ENCODE results near the gene ZC3H12A. TPM values are rescaled to one million over a fixed set of nuclear protein-coding genes. Genes with fewer than 3 reads are reported as not detected.
"Not testable (repeated sequence)": the region's sequence is repeated elsewhere in the genome, so short reads cannot be mapped to it uniquely, and the experiment has no call there.

The ZC3H12A gene
- total RNA-seq, 4 donors from 2014 or later = 36.0 to 42.9 (median 39.0) TPM

DNA sequence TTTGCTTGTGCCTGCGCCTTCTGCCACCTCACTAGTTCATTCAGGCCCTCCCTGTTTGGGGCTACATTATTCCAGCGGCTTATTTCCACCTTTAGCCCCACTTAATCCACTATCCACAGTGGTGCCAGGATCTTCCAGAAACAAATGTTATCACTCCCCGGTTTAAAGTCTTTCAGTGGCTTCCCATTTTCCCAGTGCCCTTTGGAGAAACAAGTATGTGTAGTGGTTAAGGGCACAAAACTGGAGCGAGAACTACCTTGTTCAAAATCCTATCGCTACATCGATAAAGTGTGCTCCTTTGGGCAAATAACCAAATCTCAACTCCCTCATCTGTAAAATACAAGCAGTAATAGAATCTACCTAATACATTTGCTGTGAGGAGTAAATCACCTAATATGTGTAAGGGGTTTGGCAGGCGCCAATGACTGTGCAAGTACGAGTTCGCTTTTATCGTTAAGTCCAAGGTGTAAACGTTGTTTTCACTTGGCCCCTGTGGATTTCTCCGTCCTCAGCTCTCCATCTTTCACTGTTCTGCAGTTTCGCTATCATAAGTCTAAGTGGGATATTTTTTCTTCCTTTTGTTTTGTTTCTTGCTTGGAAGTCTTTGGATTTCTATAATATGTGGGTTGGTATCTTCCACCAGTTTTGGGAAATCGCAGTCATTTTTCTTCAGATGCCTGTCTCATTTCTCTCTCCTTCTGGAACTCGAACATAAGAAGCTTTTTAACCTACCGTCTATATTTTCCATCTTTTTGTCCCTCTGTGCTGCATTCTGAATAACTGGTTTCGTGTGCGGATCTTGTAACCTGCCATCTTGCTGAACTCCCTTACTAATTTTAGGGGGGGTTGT is 41.0 kb downstream of the ZC3H12A start:
- TF ChIP-seq POLR2A (IDR thresholded peaks at IDR 0.05) = no peak
- TF ChIP-seq, protein P1, sequence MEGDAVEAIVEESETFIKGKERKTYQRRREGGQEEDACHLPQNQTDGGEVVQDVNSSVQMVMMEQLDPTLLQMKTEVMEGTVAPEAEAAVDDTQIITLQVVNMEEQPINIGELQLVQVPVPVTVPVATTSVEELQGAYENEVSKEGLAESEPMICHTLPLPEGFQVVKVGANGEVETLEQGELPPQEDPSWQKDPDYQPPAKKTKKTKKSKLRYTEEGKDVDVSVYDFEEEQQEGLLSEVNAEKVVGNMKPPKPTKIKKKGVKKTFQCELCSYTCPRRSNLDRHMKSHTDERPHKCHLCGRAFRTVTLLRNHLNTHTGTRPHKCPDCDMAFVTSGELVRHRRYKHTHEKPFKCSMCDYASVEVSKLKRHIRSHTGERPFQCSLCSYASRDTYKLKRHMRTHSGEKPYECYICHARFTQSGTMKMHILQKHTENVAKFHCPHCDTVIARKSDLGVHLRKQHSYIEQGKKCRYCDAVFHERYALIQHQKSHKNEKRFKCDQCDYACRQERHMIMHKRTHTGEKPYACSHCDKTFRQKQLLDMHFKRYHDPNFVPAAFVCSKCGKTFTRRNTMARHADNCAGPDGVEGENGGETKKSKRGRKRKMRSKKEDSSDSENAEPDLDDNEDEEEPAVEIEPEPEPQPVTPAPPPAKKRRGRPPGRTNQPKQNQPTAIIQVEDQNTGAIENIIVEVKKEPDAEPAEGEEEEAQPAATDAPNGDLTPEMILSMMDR (IDR thresholded peaks at IDR 0.05) = no peak
- peak overlapping the region; percentile 92 for H3K4me3 ChIP-seq (ENCODE audit: low read depth, poor library complexity, severe bottlenecking)
- WGBS, 2 donors = 71 to 74% methylated on average over 18 of the region's 18 CpGs
- DNase-seq (ENCODE audit: low spot score in 2 of 2) = no peak
- intact Hi-C loops (cut with DNase I; ENCODE audit: low total_unique reads) = no loop called here

DNA sequence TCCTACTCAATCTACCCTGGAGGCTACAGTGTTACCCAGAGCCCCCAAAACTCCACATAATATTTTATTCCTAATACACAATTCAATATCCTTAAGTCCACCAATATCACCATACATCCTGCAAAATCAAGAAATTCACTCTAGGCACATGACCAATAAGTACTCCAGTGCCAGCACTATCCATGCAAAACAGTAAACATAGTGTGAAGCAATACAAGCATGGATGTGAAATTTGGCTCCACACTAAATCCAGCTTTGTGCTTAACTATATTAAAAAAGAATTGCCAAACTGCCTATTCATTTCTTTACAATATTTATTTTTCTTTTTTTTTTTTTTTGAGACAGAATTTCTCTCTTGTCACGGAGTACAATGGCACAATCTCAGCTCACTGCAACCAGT is 43.2 kb downstream of the ZC3H12A start:
- H3K4me3 ChIP-seq (ENCODE audit: low read depth, poor library complexity, severe bottlenecking) = no peak overlapping the region
- DNase-seq (ENCODE audit: low spot score in 2 of 2) = no peak
- 83 to 86% methylated on average over 1 of the region's 1 CpG for WGBS, 2 donors
- intact Hi-C loops (cut with DNase I; ENCODE audit: low total_unique reads) = no loop called here
- TF ChIP-seq, protein P1 (IDR thresholded peaks at IDR 0.05) = no peak
- TF ChIP-seq POLR2A (IDR thresholded peaks at IDR 0.05) = no peak

DNA sequence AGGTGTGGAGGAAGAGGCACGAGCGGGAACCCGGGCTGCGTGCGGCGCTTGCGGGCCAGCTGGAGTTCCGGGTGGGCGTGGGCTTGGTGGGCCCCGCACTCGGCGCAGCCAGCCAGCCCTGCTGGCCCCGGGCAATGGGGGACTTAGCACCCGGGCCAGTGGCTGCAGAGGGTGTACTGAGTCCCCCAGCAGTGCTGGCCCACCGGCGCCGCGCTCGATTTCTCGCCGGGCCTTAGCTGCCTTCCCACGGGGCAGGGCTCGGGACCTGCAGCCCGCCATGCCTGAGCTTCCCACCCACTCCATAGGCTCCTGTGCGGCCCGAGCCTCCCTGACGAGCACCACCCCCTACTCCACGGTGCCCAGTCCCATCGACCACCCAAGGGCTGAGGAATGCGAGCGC is 43.9 kb downstream of the ZC3H12A start:
- DNase-seq (ENCODE audit: low spot score in 2 of 2); intact Hi-C loops (cut with DNase I; ENCODE audit: low total_unique reads); H3K4me3 ChIP-seq (ENCODE audit: low read depth, poor library complexity, severe bottlenecking): not testable (repeated sequence)
- 92% methylated on average over 21 of the region's 31 CpGs; no CpG with 5 or more reads in 1 of the 2 donors for WGBS, 2 donors

DNA sequence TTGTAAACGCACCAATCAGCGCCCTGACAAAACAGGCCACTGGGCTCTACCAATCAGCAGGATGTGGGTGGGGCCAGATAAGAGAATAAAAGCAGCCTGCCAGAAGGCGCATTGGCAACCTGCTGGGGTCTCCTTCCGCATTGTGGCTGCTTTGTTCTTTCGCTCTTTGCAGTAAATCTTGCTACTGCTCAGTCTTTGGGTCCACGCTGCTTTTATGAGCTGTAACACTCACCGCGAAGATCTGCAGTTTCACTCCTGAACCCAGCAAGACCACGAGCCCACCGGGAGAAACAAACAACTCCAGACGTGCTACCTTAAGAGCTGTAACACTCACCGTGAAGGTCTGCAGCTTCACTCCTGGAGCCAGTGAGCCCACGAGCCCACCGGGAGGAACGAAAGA is 44.5 kb downstream of the ZC3H12A start:
- intact Hi-C loops (cut with DNase I; ENCODE audit: low total_unique reads); H3K4me3 ChIP-seq (ENCODE audit: low read depth, poor library complexity, severe bottlenecking); DNase-seq (ENCODE audit: low spot score in 2 of 2): not testable (repeated sequence)
- WGBS, 2 donors = 74 to 86% methylated on average over 15 of the region's 15 CpGs

DNA sequence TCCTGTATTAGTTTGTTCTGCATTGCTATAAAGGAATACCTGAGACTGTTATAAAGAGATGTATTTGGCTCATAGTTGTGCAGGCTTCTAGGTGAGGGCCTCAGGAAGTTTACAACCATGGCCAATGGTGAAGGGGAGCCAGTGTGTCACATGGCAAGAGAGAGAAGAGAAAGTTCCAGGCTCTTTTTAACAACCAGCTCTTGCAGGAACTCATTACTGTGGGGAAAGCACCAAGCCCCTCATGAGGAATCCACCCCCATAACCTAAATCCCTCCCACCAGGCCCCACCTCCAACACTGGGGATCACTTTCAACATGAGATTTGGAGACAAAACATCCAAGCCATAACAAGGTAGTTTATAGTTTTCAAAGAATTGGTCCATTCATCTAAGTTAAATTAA is 45.2 kb downstream of the ZC3H12A start:
- DNase-seq (ENCODE audit: low spot score in 2 of 2) = no peak
- no peak for TF ChIP-seq POLR2A (IDR thresholded peaks at IDR 0.05)
- TF ChIP-seq, protein P1 (IDR thresholded peaks at IDR 0.05) = no peak
- no peak overlapping the region for H3K4me3 ChIP-seq (ENCODE audit: low read depth, poor library complexity, severe bottlenecking)
- intact Hi-C loops (cut with DNase I; ENCODE audit: low total_unique reads) = no loop called here

DNA sequence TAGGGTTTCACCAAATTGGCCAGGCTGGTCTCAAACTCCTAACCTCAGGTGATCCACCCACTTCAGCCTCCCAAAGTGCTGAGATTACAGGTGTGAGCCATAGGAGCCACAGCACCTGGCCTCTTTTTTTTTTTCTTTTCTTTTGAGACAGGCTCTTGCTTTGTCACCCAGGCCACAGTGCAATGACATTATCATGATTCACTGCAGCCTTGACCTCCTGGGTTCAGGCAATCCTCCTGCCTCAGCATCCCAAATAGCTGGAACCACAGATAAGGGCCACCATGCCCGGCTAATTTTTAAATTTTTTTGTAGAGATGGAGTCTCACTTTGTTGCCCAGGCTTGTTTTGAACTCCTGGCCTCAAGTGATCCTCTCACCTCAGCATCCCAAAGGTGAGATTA is 55.5 kb downstream of the ZC3H12A start:
- intact Hi-C loops (cut with DNase I; ENCODE audit: low total_unique reads); H3K4me3 ChIP-seq (ENCODE audit: low read depth, poor library complexity, severe bottlenecking); DNase-seq (ENCODE audit: low spot score in 2 of 2): not testable (repeated sequence)
- WGBS, 2 donors = 93 to 100% methylated on average over 1 of the region's 1 CpG

DNA sequence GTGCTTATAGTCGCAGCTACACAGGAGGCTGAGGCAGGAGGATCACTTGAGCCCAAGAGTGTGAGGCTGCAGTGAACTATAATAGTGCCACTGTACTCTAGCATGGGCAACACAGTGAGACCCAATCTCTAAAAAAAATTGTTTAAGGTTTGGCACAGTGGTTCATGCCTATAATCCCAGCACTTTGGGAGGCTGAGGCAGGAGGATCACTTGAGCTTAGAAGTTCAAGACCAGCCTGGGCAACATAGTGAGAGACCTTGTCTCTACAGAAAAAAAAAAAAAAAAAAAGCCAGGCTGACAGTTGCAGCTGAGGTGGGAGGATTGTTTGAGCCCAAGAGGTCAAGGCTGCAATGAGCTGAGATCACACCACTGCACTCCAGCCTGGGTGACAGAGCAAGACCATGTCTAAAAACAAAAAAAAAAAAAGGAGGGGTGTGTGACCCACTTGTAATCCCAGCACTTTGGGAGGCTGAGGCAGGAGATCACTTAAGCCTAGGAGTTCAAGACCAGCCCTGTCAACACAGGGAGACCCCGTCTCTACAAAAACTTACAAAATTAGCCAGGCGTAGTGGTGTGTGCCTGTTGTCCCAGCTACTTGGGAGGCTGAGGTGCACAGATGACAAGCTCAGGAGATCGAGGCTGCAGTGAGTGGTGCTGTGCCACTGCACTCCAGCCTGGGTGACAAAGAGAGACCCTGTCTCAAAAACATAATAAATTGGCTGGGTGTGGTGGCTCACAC is 58.2 kb downstream of the ZC3H12A start:
- WGBS, 2 donors = 88 to 90% methylated on average over 4 of the region's 4 CpGs
- intact Hi-C loops (cut with DNase I; ENCODE audit: low total_unique reads) = not testable (repeated sequence)

More for the DNA sequence above, 58.2 kb downstream of the ZC3H12A start:
- not testable (repeated sequence) for DNase-seq (ENCODE audit: low spot score in 2 of 2); H3K4me3 ChIP-seq (ENCODE audit: low read depth, poor library complexity, severe bottlenecking)

Data from lower leg skin (tissue), 4 donors.